ENCODE data around the gene CERS5. TPM values are rescaled to one million over a fixed set of nuclear protein-coding genes. Genes with fewer than 3 reads are reported as not detected.

The CERS5 gene
- polyA plus RNA-seq, 3 donors: 30.6 to 44.4 (median 38.7) TPM

GRCh38 chr12:50111395-50111692, 55.8 kb downstream of the CERS5 start:
- Mint-ChIP-seq H3K36me3 (peaks cover 13 to 21% of the 10 kb centered on the region in 2 donors), H3K4me1 (peaks cover 25% of the 10 kb centered on the region), H3K27ac (peak overlapping the region in 4 of 7 donors; percentile 62 to 85 (median 74)), H3K4me3 (peak overlapping the region; percentile 69 to 87), H3K9me3 (no peaks in the 10 kb centered on the region), H3K27me3 (ENCODE audit: low read depth in 3 of 3) (peaks cover 0 to 7% (median 2%) of the 10 kb centered on the region in 3 donors)
- Histone ChIP-seq H4K20me1 (ENCODE audit: insufficient read depth, low read length) (peaks cover 22% of the 10 kb centered on the region), H3K4me2 (replicated peaks; ENCODE audit: extremely low read depth, low read length, poor library complexity, severe bottlenecking) (peak overlapping the region; percentile 69), H3K4me1 (ENCODE audit: control insufficient read depth in 1 of 2, insufficient read depth in 2 of 2, low read length in 2 of 2) (peaks cover 16 to 23% of the 10 kb centered on the region in 2 donors), H3K27ac (ENCODE audit: low read depth in 1 of 2, low read length in 2 of 2) (no peak overlapping the region), H2AFZ (ENCODE audit: insufficient read depth, low read depth, low read length, poor library complexity, severe bottlenecking) (peak overlapping the region; percentile 75), H3K9me3 (replicated peaks in 1 of 2; ENCODE audit: control insufficient read depth in 1 of 2, insufficient read depth in 1 of 2, low read length in 2 of 2) (no peaks in the 10 kb centered on the region), H3K9ac (ENCODE audit: insufficient read depth, low read length, poor library complexity, severe bottlenecking) (no peak overlapping the region), H3K4me3 (replicated peaks in 1 of 3; ENCODE audit: low read depth in 2 of 3, low read length in 3 of 3) (peak overlapping the region in 2 of 3 experiments; percentile 11 to 56), H3K36me3 (replicated peaks in 1 of 2; ENCODE audit: control insufficient read depth in 1 of 2, insufficient read depth in 2 of 2, low read length in 2 of 2) (peaks cover 5 to 9% of the 10 kb centered on the region in 2 donors), H3K79me2 (ENCODE audit: insufficient read depth, low read length) (peaks cover 38% of the 10 kb centered on the region), H3K27me3 (ENCODE audit: control insufficient read depth in 2 of 2, insufficient read depth in 2 of 2, low read length in 2 of 2) (no peaks in the 10 kb centered on the region)
- peak; percentile 91 for TF ChIP-seq CTCF (IDR thresholded peaks at IDR 0.05)
- no peak for DNase-seq
- 18% methylated on average over 18 of the region's 19 CpGs for WGBS (ENCODE audit: insufficient coverage)
- intact Hi-C loops (cut with micrococcal nuclease): loop anchor here in 1 of 2 donors (5.0 kb wide), 1 partner anchor 56 kb away; the partner anchor contains the start of gene CERS5

GRCh38 chr12:50110762-50111351, 56.3 kb downstream of the CERS5 start:
- H3K4me2 ChIP-seq (replicated peaks; ENCODE audit: extremely low read depth, low read length, poor library complexity, severe bottlenecking): peak overlapping the region; percentile 69
- H4K20me1 ChIP-seq (ENCODE audit: insufficient read depth, low read length): peaks cover 17% of the 10 kb centered on the region
- H3K4me3 Mint-ChIP-seq: peak overlapping the region; percentile 69 to 87
- TF ChIP-seq CTCF (IDR thresholded peaks at IDR 0.05): no peak
- H3K36me3 ChIP-seq (replicated peaks in 1 of 2; ENCODE audit: control insufficient read depth in 1 of 2, insufficient read depth in 2 of 2, low read length in 2 of 2): peaks cover 4% of the 10 kb centered on the region in 2 donors
- WGBS (ENCODE audit: insufficient coverage): 51% methylated on average over 6 of the region's 7 CpGs
- no peaks in the 10 kb centered on the region for H3K9me3 Mint-ChIP-seq
- H3K9me3 ChIP-seq (replicated peaks in 1 of 2; ENCODE audit: control insufficient read depth in 1 of 2, insufficient read depth in 1 of 2, low read length in 2 of 2): no peaks in the 10 kb centered on the region
- H3K79me2 ChIP-seq (ENCODE audit: insufficient read depth, low read length): peaks cover 33% of the 10 kb centered on the region
- peak in 1 of 3 donors; percentile 20 for DNase-seq
- H3K4me3 ChIP-seq (replicated peaks in 1 of 3; ENCODE audit: low read depth in 2 of 3, low read length in 3 of 3): peak overlapping the region in 1 of 3 experiments; percentile 56
- peaks cover 24% of the 10 kb centered on the region for H3K4me1 Mint-ChIP-seq
- H3K27me3 ChIP-seq (ENCODE audit: control insufficient read depth in 2 of 2, insufficient read depth in 2 of 2, low read length in 2 of 2): no peaks in the 10 kb centered on the region
- H3K27ac ChIP-seq (ENCODE audit: low read depth in 1 of 2, low read length in 2 of 2): no peak overlapping the region
- intact Hi-C loops (cut with micrococcal nuclease): loop anchor here in 1 of 2 donors (5.0 kb wide), 1 partner anchor 56 kb away; the partner anchor contains the start of gene CERS5
- peak overlapping the region in 3 of 7 donors; percentile 44 to 85 (median 84) for H3K27ac Mint-ChIP-seq
- H3K27me3 Mint-ChIP-seq (ENCODE audit: low read depth in 3 of 3): peaks cover 1 to 7% (median 2%) of the 10 kb centered on the region in 3 donors
- peaks cover 9 to 16% of the 10 kb centered on the region in 2 donors for H3K36me3 Mint-ChIP-seq
- H3K4me1 ChIP-seq (ENCODE audit: control insufficient read depth in 1 of 2, insufficient read depth in 2 of 2, low read length in 2 of 2): peaks cover 16 to 23% of the 10 kb centered on the region in 2 donors
- no peak overlapping the region for H3K9ac ChIP-seq (ENCODE audit: insufficient read depth, low read length, poor library complexity, severe bottlenecking)
- peak overlapping the region; percentile 75 for H2AFZ ChIP-seq (ENCODE audit: insufficient read depth, low read depth, low read length, poor library complexity, severe bottlenecking)
